ENCODE results near the gene CRYGD. TPM values are rescaled to one million over a fixed set of nuclear protein-coding genes. Genes with fewer than 3 reads are reported as not detected.

Gene CRYGD
- total RNA-seq, 1 donor from 2014 or later: not detected

- H3K36me3 Mint-ChIP-seq (ENCODE audit: low read depth, unreplicated experiment): no peaks in the 10 kb centered on the region
- H3K4me3 Mint-ChIP-seq (ENCODE audit: unreplicated experiment): no peak overlapping the region
- H3K4me1 Mint-ChIP-seq (ENCODE audit: unreplicated experiment): peaks cover 10% of the 10 kb centered on the region
- no peaks in the 10 kb centered on the region for H3K9me3 Mint-ChIP-seq (ENCODE audit: unreplicated experiment)
- H3K27me3 Mint-ChIP-seq (ENCODE audit: unreplicated experiment): peaks cover 2% of the 10 kb centered on the region
- TF ChIP-seq CTCF (IDR thresholded peaks at IDR 0.05; ENCODE audit: unreplicated experiment): no peak
- H3K27ac Mint-ChIP-seq (ENCODE audit: unreplicated experiment): no peak overlapping the region
- DNase-seq (ENCODE audit: low spot score): no peak
Measured at GRCh38 chr2:208097313-208097712, 27.0 kb downstream of the CRYGD start.

- peaks cover 10% of the 10 kb centered on the region for H3K4me1 Mint-ChIP-seq (ENCODE audit: unreplicated experiment)
- peaks cover 2% of the 10 kb centered on the region for H3K27me3 Mint-ChIP-seq (ENCODE audit: unreplicated experiment)
- H3K4me3 Mint-ChIP-seq (ENCODE audit: unreplicated experiment): no peak overlapping the region
- TF ChIP-seq CTCF (IDR thresholded peaks at IDR 0.05; ENCODE audit: unreplicated experiment): no peak
- H3K36me3 Mint-ChIP-seq (ENCODE audit: low read depth, unreplicated experiment): no peaks in the 10 kb centered on the region
- no peak overlapping the region for H3K27ac Mint-ChIP-seq (ENCODE audit: unreplicated experiment)
- no peak for DNase-seq (ENCODE audit: low spot score)
- H3K9me3 Mint-ChIP-seq (ENCODE audit: unreplicated experiment): no peaks in the 10 kb centered on the region
Measured at GRCh38 chr2:208096080-208096479, 28.2 kb downstream of the CRYGD start.

- no peak for TF ChIP-seq CTCF (IDR thresholded peaks at IDR 0.05; ENCODE audit: unreplicated experiment)
- no peaks in the 10 kb centered on the region for H3K9me3 Mint-ChIP-seq (ENCODE audit: unreplicated experiment)
- no peak overlapping the region for H3K4me3 Mint-ChIP-seq (ENCODE audit: unreplicated experiment)
Measured at GRCh38 chr2:208093128-208093527, 31.2 kb downstream of the CRYGD start.

GRCh38 chr2:208092093-208092832, 32.1 kb downstream of the CRYGD start:
- no peak for TF ChIP-seq CTCF (IDR thresholded peaks at IDR 0.05; ENCODE audit: unreplicated experiment)
- DNase-seq (ENCODE audit: low spot score): no peak
- Mint-ChIP-seq H3K27ac (ENCODE audit: unreplicated experiment) (no peak overlapping the region), H3K9me3 (ENCODE audit: unreplicated experiment) (no peaks in the 10 kb centered on the region), H3K36me3 (ENCODE audit: low read depth, unreplicated experiment) (no peaks in the 10 kb centered on the region), H3K4me3 (ENCODE audit: unreplicated experiment) (no peak overlapping the region), H3K27me3 (ENCODE audit: unreplicated experiment) (peaks cover 4% of the 10 kb centered on the region), H3K4me1 (ENCODE audit: unreplicated experiment) (peaks cover 10% of the 10 kb centered on the region)

More at GRCh38 chr2:208093128-208093527, 31.2 kb downstream of the CRYGD start:
- peaks cover 10% of the 10 kb centered on the region for H3K4me1 Mint-ChIP-seq (ENCODE audit: unreplicated experiment)
- DNase-seq (ENCODE audit: low spot score): no peak
- peaks cover 4% of the 10 kb centered on the region for H3K27me3 Mint-ChIP-seq (ENCODE audit: unreplicated experiment)
- H3K36me3 Mint-ChIP-seq (ENCODE audit: low read depth, unreplicated experiment): no peaks in the 10 kb centered on the region
- no peak overlapping the region for H3K27ac Mint-ChIP-seq (ENCODE audit: unreplicated experiment)

GRCh38 chr2:208090420-208090819, 33.9 kb downstream of the CRYGD start:
- H3K27ac Mint-ChIP-seq (ENCODE audit: unreplicated experiment): no peak overlapping the region
- no peak for DNase-seq (ENCODE audit: low spot score)
- no peak for TF ChIP-seq CTCF (IDR thresholded peaks at IDR 0.05; ENCODE audit: unreplicated experiment)
- no peaks in the 10 kb centered on the region for H3K36me3 Mint-ChIP-seq (ENCODE audit: low read depth, unreplicated experiment)
- H3K9me3 Mint-ChIP-seq (ENCODE audit: unreplicated experiment): peaks cover 5% of the 10 kb centered on the region
- peaks cover 2% of the 10 kb centered on the region for H3K27me3 Mint-ChIP-seq (ENCODE audit: unreplicated experiment)
- peaks cover 3% of the 10 kb centered on the region for H3K4me1 Mint-ChIP-seq (ENCODE audit: unreplicated experiment)
- H3K4me3 Mint-ChIP-seq (ENCODE audit: unreplicated experiment): no peak overlapping the region

Data from endothelial cell (in vitro differentiated cells).